ENCODE measurements around the gene RUBCNL.

- TF ChIP-seq SIN3A (IDR thresholded peaks at IDR 0.05; ENCODE audit: borderline replicate concordance, insufficient read depth, low read length) (no peak), POLR2AphosphoS5 (IDR thresholded peaks at IDR 0.05; ENCODE audit: low read depth, low read length) (no peak), TAF1 (IDR thresholded peaks at IDR 0.05; ENCODE audit: borderline replicate concordance, insufficient read depth, low read length) (no peak)
- TF ChIP-seq, protein P1, sequence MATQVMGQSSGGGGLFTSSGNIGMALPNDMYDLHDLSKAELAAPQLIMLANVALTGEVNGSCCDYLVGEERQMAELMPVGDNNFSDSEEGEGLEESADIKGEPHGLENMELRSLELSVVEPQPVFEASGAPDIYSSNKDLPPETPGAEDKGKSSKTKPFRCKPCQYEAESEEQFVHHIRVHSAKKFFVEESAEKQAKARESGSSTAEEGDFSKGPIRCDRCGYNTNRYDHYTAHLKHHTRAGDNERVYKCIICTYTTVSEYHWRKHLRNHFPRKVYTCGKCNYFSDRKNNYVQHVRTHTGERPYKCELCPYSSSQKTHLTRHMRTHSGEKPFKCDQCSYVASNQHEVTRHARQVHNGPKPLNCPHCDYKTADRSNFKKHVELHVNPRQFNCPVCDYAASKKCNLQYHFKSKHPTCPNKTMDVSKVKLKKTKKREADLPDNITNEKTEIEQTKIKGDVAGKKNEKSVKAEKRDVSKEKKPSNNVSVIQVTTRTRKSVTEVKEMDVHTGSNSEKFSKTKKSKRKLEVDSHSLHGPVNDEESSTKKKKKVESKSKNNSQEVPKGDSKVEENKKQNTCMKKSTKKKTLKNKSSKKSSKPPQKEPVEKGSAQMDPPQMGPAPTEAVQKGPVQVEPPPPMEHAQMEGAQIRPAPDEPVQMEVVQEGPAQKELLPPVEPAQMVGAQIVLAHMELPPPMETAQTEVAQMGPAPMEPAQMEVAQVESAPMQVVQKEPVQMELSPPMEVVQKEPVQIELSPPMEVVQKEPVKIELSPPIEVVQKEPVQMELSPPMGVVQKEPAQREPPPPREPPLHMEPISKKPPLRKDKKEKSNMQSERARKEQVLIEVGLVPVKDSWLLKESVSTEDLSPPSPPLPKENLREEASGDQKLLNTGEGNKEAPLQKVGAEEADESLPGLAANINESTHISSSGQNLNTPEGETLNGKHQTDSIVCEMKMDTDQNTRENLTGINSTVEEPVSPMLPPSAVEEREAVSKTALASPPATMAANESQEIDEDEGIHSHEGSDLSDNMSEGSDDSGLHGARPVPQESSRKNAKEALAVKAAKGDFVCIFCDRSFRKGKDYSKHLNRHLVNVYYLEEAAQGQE (IDR thresholded peaks at IDR 0.05; ENCODE audit: insufficient read depth in 1 of 2, low read depth in 2 of 2, low read length in 2 of 2) = no peak
Observed at GRCh38 chr13:46383383-46383782, 3.7 kb downstream of the RUBCNL start.
